Endometrium (tissue), 2 donors: ENCODE measurements around the gene IL31RA.
A peak's percentile ranks its signal among the peaks of the same experiment; 100 is the strongest.
"Not testable (repeated sequence)": the region's sequence is repeated elsewhere in the genome, so short reads cannot be mapped to it uniquely, and the experiment has no call there.

Source experiments
- FAIRE-seq: peaks from 2 replicates; lab custom pipeline; 2012; peaks lifted over from hg19 to GRCh38; lab: Jason Lieb, UNC
- donor health status: control.
- donor health status: control.

Gene IL31RA

GRCh38 chr5:55925712-55926111 lies 74.6 kb downstream of the IL31RA start:
- no peak for FAIRE-seq

GRCh38 chr5:55926476-55926875 lies 75.3 kb downstream of the IL31RA start:
- no peak for FAIRE-seq

DNA sequence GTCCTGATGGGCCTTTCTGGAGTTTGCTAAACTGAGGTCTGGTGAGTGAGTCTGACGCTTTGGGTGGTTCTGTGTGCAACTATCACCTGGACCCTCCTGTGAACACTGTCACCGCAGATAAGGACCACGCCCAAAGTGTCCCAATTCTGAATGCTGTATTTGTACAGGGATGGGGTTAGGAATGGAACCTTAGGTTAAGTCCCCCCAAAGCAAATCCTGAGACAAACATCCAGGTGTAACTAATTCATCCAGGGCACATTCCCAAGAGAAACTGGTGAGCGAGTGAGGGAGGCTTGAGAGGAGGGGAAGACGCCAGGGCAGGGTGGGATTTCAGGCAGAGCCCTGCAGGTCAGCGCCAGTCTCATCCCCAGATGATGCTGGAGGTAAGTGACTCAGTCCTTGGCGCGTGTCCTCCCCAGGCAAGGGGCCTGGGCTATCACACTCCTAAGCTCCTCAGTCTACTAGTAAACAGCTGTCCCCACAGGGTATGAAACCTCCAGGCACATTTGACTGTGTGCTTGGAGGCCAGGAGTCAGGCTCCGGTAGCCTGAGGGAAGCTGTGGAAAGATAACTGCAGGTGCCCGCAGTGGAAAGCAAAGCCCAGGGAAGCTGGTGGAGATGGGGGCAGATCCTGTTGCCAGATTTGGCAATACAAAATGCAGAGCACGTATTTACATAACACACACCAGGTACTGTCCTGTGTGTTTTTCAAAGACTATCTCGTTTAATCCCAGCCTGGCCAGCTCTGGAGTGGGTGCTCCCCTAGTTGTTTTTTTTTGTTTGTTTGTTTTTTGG lies 76.9 kb downstream of the IL31RA start:
- no peak for FAIRE-seq

DNA sequence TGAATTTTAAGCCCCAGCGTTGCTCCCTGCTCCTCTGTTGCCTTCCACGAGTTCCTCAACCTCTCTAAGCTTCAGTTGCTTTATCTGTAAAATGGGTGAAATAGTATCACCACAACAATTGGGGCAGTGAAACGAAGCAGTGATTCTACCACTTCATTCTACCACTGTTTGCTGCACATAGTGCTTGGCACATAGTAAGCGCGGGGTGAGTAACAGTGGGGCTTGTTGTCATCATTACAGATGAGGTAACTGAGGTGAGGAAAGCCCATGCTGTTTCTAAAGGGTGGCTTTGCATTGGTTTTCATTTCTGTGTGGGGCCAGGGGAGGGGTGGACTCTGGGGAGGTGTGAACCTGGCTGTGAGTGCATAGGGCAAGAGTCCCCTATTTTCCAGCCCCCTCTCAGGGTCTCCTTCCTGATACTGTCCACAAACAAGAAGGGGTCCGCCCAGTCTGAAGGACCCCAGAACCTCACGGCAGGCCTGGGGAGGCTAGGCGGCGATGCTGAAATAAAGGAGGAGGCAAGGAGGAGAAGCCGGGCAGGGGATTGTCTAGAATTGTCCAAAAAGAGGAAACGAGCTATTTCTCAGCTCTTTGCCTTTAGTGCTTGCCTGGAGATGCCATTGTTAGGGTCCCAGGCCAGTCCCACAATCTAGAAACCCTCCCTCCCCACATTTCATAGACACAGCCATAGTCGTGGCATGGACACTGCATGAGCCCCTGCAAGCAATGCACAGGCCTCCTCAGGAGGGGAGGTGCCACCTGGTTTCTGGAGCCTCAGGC lies 78.1 kb downstream of the IL31RA start:
- FAIRE-seq = no peak

- no peak for FAIRE-seq
Measured at GRCh38 chr5:55932700-55933099, 81.5 kb downstream of the IL31RA start.

DNA sequence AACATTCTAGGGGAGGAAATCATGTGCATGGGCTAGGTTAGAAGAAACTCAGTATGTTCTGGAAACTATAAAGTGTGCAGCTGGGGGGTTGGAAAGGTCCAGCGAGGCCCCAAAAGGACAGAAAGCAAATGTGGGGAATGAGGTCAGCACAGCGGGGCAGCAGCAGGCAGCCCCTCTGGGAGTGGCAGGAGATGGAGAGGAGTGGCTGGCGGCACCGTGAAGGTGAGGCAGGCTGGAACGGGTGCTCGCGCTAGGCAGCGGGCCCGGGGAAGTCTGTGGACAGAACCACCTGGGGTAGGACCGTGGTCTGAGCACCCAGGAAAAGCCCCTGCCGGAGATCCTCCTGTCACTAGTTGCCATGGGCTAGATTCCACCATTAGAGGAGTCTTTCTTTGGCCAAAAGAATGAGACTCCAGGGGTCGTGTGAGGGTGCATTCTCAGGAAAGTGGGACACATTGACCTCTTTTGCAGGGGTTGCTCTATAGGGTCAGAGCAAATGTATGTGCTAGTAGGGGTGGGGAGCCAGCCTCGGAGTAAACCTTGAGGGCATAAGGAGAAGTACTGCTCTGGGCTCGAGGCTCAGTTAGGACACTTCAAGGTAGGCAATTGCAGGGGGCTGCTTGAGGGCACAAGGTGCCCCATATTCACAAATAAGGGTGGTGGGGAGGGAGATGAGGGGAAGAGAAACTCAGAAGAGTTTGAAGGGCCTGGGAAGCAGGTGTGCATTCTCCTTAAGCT lies 82.4 kb downstream of the IL31RA start:
- no peak for FAIRE-seq

- FAIRE-seq = no peak
Measured at GRCh38 chr5:55934115-55934613, 83.0 kb downstream of the IL31RA start.

- no peak for FAIRE-seq
Measured at GRCh38 chr5:55934720-55935119, 83.6 kb downstream of the IL31RA start.

- no peak for FAIRE-seq
Measured at GRCh38 chr5:55935371-55935770, 84.2 kb downstream of the IL31RA start.

DNA sequence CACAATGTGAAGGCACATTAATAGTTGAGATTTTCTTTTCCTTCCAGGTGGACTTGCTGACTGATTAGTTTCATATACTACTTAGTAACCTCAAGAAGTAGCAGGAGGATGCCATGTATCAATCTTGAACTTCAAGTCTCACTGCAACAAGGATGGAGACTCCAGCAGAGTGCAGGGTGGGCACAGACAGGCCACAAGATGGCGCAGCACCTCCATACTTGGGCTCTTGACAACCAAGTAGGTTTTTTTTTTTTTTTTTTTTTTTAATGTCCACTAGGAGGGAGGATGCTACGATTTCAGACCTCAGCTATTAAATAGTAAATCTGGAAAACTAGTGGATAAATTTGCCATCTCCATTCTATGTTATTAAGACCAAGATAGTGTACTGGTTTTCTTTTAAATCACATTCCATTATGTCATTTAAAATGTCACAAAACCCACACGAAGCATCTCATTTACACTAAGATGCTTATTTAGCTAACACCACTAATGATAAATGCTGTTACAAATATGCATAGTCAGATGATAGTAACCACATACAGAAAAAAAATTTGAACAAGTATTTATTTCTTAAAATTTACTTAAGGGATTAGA lies 85.0 kb downstream of the IL31RA start:
- peak; percentile 92 for FAIRE-seq

GRCh38 chr5:55937598-55937997 lies 86.4 kb downstream of the IL31RA start:
- peak; percentile 85 for FAIRE-seq

DNA sequence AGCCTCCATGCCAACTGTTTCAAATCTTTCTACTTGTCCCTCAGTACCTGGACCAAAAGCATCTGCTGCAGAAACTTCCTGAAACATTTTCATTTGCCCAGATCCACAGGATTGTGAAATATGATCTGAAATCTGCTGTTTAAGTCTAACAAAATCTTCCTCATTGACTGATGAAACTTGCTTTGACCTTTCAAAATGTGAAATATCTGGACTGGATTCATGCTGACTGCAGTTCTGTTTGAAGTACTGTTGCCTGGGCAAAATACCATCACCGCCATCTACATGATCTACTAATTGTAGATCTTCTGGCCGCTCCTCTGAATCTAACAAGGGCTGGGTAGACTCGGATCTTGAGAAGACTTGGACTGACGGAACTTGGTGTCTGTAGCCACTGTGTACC lies 90.0 kb downstream of the IL31RA start:
- not testable (repeated sequence) for FAIRE-seq

DNA sequence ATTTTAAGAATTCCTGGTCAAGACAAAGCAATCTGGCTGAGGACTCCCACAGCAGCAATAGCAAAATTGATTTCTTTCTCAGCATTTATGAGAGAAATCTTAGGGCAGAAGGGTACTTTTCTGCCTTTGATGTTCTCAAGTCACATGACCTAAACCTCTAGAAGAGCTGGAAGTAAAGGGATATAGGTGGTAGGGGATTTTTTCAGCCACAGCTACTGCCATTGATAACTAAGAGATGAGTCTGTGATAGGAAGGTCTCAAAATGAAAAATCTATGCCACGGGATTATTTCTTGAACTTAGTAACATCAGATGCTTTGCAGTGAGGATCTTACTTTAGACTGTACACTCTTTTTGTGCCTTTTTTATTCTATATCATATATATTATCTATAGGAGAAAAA lies 108.1 kb downstream of the IL31RA start:
- FAIRE-seq = no peak

DNA sequence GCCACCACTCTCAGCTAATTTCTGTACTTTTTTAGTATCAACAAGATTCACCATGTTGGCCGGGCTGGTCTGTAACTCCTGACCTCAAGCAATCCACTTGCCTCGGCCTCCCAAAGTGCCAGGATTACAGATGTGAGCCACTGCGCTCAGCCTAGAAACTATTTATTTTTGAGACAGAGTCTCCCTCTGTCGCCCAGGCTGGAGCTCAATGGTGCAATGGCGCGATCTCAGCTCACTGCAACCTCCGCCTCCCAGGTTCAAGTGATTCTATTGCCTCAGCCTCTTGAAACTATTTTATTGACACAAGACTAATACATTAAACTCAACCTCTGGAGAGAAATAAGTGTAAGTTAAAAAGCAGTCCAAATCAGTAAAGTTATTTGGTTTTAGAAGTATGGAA lies 109.6 kb downstream of the IL31RA start:
- FAIRE-seq = no peak

DNA sequence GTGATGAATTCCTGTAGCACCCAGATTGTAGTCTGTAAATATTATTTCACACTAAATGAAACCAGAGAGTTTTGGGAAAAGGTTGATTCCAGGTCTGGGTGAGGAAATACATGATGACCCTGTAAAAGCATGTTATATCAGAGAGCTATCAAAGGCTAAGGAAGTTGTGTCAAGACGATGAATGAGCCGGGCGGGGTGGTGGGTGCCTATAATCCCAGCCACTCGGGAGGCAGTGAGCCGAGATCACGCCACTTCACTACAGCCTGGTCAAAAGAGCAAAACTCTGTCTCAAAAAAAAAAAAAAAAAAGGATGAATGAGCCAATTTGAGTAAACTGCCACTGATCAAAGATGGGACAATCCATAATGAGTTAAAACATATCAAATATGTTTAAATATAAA lies 114.4 kb downstream of the IL31RA start:
- FAIRE-seq = no peak

DNA sequence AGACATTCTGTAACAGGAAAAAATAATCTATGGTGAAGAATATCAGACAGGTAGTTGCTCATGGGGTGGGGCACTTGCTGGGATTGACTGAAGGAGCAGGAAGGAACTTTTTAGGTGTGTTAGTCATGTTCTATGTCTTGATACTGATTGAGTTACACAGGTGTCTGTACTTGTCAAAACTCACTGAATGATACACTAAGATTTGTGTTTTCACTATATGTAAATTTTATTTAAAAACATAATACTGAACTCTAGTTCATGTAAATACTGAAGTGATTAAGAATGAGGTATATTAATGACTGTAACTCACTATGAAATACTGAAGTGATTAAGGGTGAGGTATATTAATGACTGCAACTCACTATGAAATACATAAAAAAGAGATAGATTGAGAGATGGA lies 115.1 kb downstream of the IL31RA start:
- no peak for FAIRE-seq

- FAIRE-seq = no peak
Measured at GRCh38 chr5:55969956-55970355, 118.8 kb downstream of the IL31RA start.
